K562 (cell line): ENCODE data around the gene NME2. TPM values are rescaled to one million over a fixed set of nuclear protein-coding genes. Genes with fewer than 3 reads are reported as not detected.

Experiments
- ATAC-seq: fragments of 200-7000 bp; cut with Tn5 transposase; 3 replicates; pipeline ENCODE4 v1.9.1; 2020; ENCODE audit warnings: moderate library complexity
- BruUV-seq: library from RNA; stranded (reverse); fragments of 400-500 nt; replicated peaks from 2 replicates; lab custom pipeline; 2021; lab: Mats Ljungman, UMichigan
- CTCF ChIA-PET: fragments of 300-600 bp; formaldehyde crosslinking; extraction: SDS; loops from one replicate; lab custom pipeline; 2021; ENCODE audit warnings: low intra/inter-chr PET ratio; lab: Yijun Ruan, JAX
- POLR2A ChIA-PET: fragments of 300-600, 350-650 bp; sonication (Branson Sonifier 250); formaldehyde crosslinking; extraction: SDS; loops from one replicate; lab custom pipeline; 2021; ENCODE audit warnings: antibody characterized with exemption, inconsistent platforms; lab: Yijun Ruan, JAX
- DNase-seq, 4 experiments: peaks; one replicate each; pipeline versions ENCODE4 v3.0.0 to v3.0.0-alpha.2; 2011 to 2018; ENCODE audit warnings: low spot score in 3 of 4, mixed read lengths in 3 of 4; ENCODE audit errors: extremely low read depth in 1 of 4
- FAIRE-seq: peaks from 2 replicates; lab custom pipeline; 2011; peaks lifted over from hg19 to GRCh38; lab: Jason Lieb, UNC
- H2AFZ ChIP-seq: 2 replicates; pipeline ENCODE4 v1.6.0; 2011; ENCODE audit warnings: low read depth, low read length, control low read depth, inconsistent platforms
- H3K27ac ChIP-seq: fragments of 200-600 bp; 3 replicates; pipeline ENCODE4 v1.8.0; 2011; ENCODE audit warnings: low read depth, mild to moderate bottlenecking, control low read depth, inconsistent platforms, low read length, moderate library complexity, mixed read lengths; ENCODE audit errors: extremely low read depth
- H3K27me3 ChIP-seq, 2 experiments: fragments of 300-600 bp in 1 of 2; 2 replicates in 1 of 2; 3 replicates in 1 of 2; pipeline versions ENCODE4 v1.6.0 to v1.8.0; 2011; ENCODE audit warnings: inconsistent platforms in 2 of 2, low read length in 2 of 2, mild to moderate bottlenecking in 1 of 2, mixed read lengths in 1 of 2, moderate library complexity in 1 of 2; ENCODE audit not compliant: control insufficient read depth in 2 of 2, insufficient read depth in 2 of 2
- H3K36me3 ChIP-seq: fragments of 300-600 bp; 3 replicates; pipeline ENCODE4 v1.8.0; 2011; ENCODE audit warnings: mild to moderate bottlenecking, low read length, inconsistent platforms; ENCODE audit not compliant: control insufficient read depth, insufficient read depth
- H3K4me1 ChIP-seq, 2 experiments: fragments of 200-600 bp in 1 of 2; replicated peaks in 1 of 2; 2 replicates in 1 of 2; 3 replicates in 1 of 2; pipeline versions ENCODE4 v1.5.1 to v1.8.0; 2011; ENCODE audit warnings: inconsistent platforms in 2 of 2, low read length in 2 of 2, mild to moderate bottlenecking in 1 of 2, mixed read lengths in 1 of 2, moderate library complexity in 1 of 2; ENCODE audit not compliant: control insufficient read depth in 2 of 2, insufficient read depth in 2 of 2
- H3K4me2 ChIP-seq: 2 replicates; pipeline ENCODE4 v1.6.1; 2011; ENCODE audit warnings: low read length, control low read depth, inconsistent platforms, mixed read lengths; ENCODE audit not compliant: insufficient read depth
- H3K4me3 ChIP-seq: fragments of 200-600 bp; sonication (generic), shearing (Covaris generic); 2 replicates; pipeline ENCODE4 v1.5.1; 2016; ENCODE audit warnings: control low read depth, inconsistent platforms
- H3K79me2 ChIP-seq: fragments of 200-600 bp; 3 replicates; pipeline ENCODE4 v1.8.0; 2011; ENCODE audit warnings: low read length, inconsistent platforms; ENCODE audit not compliant: control insufficient read depth, insufficient read depth
- H3K9ac ChIP-seq, 2 experiments: 2 replicates each; pipeline versions ENCODE4 v1.6.0 to v1.6.1; 2011; ENCODE audit warnings: low read depth in 2 of 2, low read length in 2 of 2, control low read depth in 1 of 2, inconsistent platforms in 1 of 2, mild to moderate bottlenecking in 1 of 2, mixed read lengths in 1 of 2; ENCODE audit not compliant: insufficient read depth in 1 of 2
- H3K9me1 ChIP-seq: one replicate; pipeline ENCODE4 v1.6.0; 2011; ENCODE audit warnings: inconsistent platforms, mild to moderate bottlenecking, low read length, moderate library complexity; ENCODE audit not compliant: control insufficient read depth, insufficient read depth
- H3K9me3 ChIP-seq: replicated peaks from 2 replicates; pipeline ENCODE4 v1.5.1; 2011; ENCODE audit warnings: low read depth, low read length, inconsistent platforms; ENCODE audit not compliant: control insufficient read depth, insufficient read depth
- H4K20me1 ChIP-seq: replicated peaks from 2 replicates; pipeline ENCODE4 v1.6.1; 2011; ENCODE audit warnings: low read length, inconsistent platforms, mixed read lengths; ENCODE audit not compliant: control insufficient read depth, insufficient read depth
- AFF1 ChIP-seq, 2 experiments: fragments of 450-650 bp; IDR thresholded peaks; 2 replicates each; pipeline ENCODE4 v1.6.1; 2018; ENCODE audit warnings: mild to moderate bottlenecking in 2 of 2, low read depth in 1 of 2; ENCODE audit not compliant: partially characterized antibody in 2 of 2
- BRD4 ChIP-seq: fragments of 200-600 bp; sonication (generic); IDR thresholded peaks from 2 replicates; pipeline ENCODE4 v1.6.1; 2017; ENCODE audit warnings: inconsistent platforms
- CBX8 ChIP-seq: fragments of 200-600 bp; sonication (generic); IDR thresholded peaks from 2 replicates; pipeline ENCODE4 v1.6.1; 2012; ENCODE audit warnings: borderline replicate concordance, mixed run types, low read depth, mild to moderate bottlenecking, moderate library complexity, mixed read lengths, low read length, control low read depth, inconsistent platforms; ENCODE audit not compliant: poor library complexity, severe bottlenecking; ENCODE audit errors: extremely low read depth
- NBN ChIP-seq: fragments of 450-650 bp; IDR thresholded peaks from 2 replicates; pipeline ENCODE4 v1.6.1; 2016; ENCODE audit warnings: low read depth, mild to moderate bottlenecking
- NR2C1 ChIP-seq, 2 experiments: fragments of 450-650 bp; IDR thresholded peaks; 2 replicates each; pipeline ENCODE4 v1.6.1; 2017; ENCODE audit warnings: mild to moderate bottlenecking in 2 of 2, antibody characterized with exemption in 1 of 2, inconsistent platforms in 1 of 2, missing compliant biosample characterization in 1 of 2, missing genetic modification characterization in 1 of 2
- ZBTB7A ChIP-seq: IDR thresholded peaks from 2 replicates; pipeline ENCODE4 v1.6.1; 2011; ENCODE audit warnings: low read depth, mild to moderate bottlenecking, low read length, moderate library complexity, borderline replicate concordance; ENCODE audit not compliant: control insufficient read depth
- ZNF347 ChIP-seq: fragments of 450-650 bp; formaldehyde crosslinking; IDR thresholded peaks from 2 replicates; pipeline ENCODE4 v1.4.0; 2020; ENCODE audit warnings: low read depth, mild to moderate bottlenecking, moderate library complexity
- ZNF395 ChIP-seq: fragments of 200-800 bp; sonication (Bioruptor generic); IDR thresholded peaks from 2 replicates; pipeline ENCODE4 v1.6.1; 2017; ENCODE audit warnings: missing genetic modification characterization, missing compliant biosample characterization
- WGBS: fragments of 100-300 bp; shearing (Covaris generic); methylation state at CpG from one replicate; pipeline ENCODE4 v1.1.6; 2016; ENCODE audit warnings: low coverage, mixed read lengths; ENCODE audit not compliant: insufficient coverage; ENCODE audit errors: missing lambda C conversion rate; 5-methylcytosine and 5-hydroxymethylcytosine counted together
- in situ Hi-C: fragments of 300-500 bp; cut with MboI; formaldehyde crosslinking; loops from 4 replicates; pipeline ENCODE4 v1.15.0; 2018; ENCODE audit warnings: inconsistent platforms, mixed read lengths
- intact Hi-C: fragments of 100-400 bp; cut with micrococcal nuclease; formaldehyde crosslinking; loops from 2 replicates; pipeline ENCODE4 v1.14.2; 2022
- polyA plus RNA-seq, 8 experiments: library from polyadenylated mRNA; depleted of rRNA in 4 of 8; stranded (reverse) in 5 of 8; unstranded in 3 of 8; fragments of >200 nt; fragmentation: Nextera tagmentation in 2 of 8; fragmentation: Illumina TruSeq in 1 of 8; extraction: Ambion mirVana in 2 of 8; extraction: Trizol in 1 of 8; gene quantifications; 2 replicates each; pipeline versions ENCODE4 v1.2.1 to v1.2.3, GENCODE V29; 2011 to 2014; ENCODE audit warnings: inconsistent platforms in 1 of 8, missing spikeins in 1 of 8
- total RNA-seq, 7 experiments: library from RNA; depleted of rRNA in 6 of 7; stranded (reverse); fragments of >200 nt in 6 of 7; fragmentation: Illumina TruSeq in 2 of 7; extraction: Trizol in 2 of 7; gene quantifications; 2 replicates each; pipeline versions ENCODE4 v1.2.1 to v1.2.3, GENCODE V29; 2011 to 2021; ENCODE audit warnings: low replicate concordance in 1 of 7

The NME2 gene
- total and polyA plus RNA-seq, 9 of the 15 experiments (the other 6 are each of a cell fraction or from before 2014, with no cell fraction given): 684 to 1,202 (median 924) TPM

- intact Hi-C loops: no loop called here
- Histone ChIP-seq H2AFZ (peak overlapping the region; percentile 66), H3K27me3 (no peaks in the 10 kb centered on the region), H4K20me1 (peaks cover 21% of the 10 kb centered on the region; the same call in 1 of the 2 replicates), H3K4me2 (peak overlapping the region; percentile 88), H3K9me1 (no peaks in the 10 kb centered on the region), H3K9me3 (no peaks in the 10 kb centered on the region), H3K4me1 (peaks cover 12 to 25% of the 10 kb centered on the region in 2 experiments), H3K36me3 (peaks cover 14% of the 10 kb centered on the region; the same call in 2 of the 3 replicates), H3K79me2 (peaks cover 62% of the 10 kb centered on the region), H3K9ac (peak overlapping the region; percentile 84 to 100), H3K27ac (peak overlapping the region; percentile 96), H3K4me3 (peak overlapping the region; percentile 97)
- POLR2A ChIA-PET: interaction anchor here (0.6 to 2.3 kb wide), 12 partner anchors 8 to 267 kb away, joined by 3 to 8 read pairs (median 4); partner anchors contain the start of gene NME1
- in situ Hi-C loops: no loop called here
- TSS peak; percentile 54 for BruUV-seq
- FAIRE-seq (peak; percentile 75), ATAC-seq (peak; percentile 45), DNase-seq (peak in 2 of 4 experiments; percentile 27 to 68)
- CTCF ChIA-PET: interaction anchor here (1.1 to 2.2 kb wide), 2 partner anchors 33 to 63 kb away, joined by 3 to 14 read pairs; partner anchors contain the start of gene NME1
- under 1% methylated on average over 32 of the region's 49 CpGs for WGBS
- TF ChIP-seq AFF1 (IDR thresholded peaks at IDR 0.05; ENCODE audit: low read depth in 1 of 2, partially characterized antibody in 2 of 2) (peak in 1 of 2 experiments; percentile 76), ZNF395 (CRISPR knock-in tag) (0 out of 2 replicates have a peak, but pooled peaks have one; percentile 38), BRD4 (no peak), CBX8 (no peak), NR2C1 (IDR thresholded peaks at IDR 0.05) (no peak), NR2C1 (tag; IDR thresholded peaks at IDR 0.05) (no peak), ZBTB7A (peak; percentile 62; the same call in 1 of the 2 replicates), NBN (0 out of 2 replicates have a peak, but pooled peaks have one; percentile 47), ZNF347 (CRISPR knock-in tag) (no peak)
Observed at GRCh38 chr17:51119415-51120356, 46.5 kb upstream of the NME2 start.
